ENCODE measurements around the gene LRWD1. TPM values are rescaled to one million over a fixed set of nuclear protein-coding genes. Genes with fewer than 3 reads are reported as not detected.
A peak's percentile ranks its signal among the peaks of the same experiment; 100 is the strongest.
"Not testable (repeated sequence)": the region's sequence is repeated elsewhere in the genome, so short reads cannot be mapped to it uniquely, and the experiment has no call there.

The LRWD1 gene
- total and polyA plus RNA-seq, 12 donors: 7.3 to 48.9 (median 24.4) TPM

DNA sequence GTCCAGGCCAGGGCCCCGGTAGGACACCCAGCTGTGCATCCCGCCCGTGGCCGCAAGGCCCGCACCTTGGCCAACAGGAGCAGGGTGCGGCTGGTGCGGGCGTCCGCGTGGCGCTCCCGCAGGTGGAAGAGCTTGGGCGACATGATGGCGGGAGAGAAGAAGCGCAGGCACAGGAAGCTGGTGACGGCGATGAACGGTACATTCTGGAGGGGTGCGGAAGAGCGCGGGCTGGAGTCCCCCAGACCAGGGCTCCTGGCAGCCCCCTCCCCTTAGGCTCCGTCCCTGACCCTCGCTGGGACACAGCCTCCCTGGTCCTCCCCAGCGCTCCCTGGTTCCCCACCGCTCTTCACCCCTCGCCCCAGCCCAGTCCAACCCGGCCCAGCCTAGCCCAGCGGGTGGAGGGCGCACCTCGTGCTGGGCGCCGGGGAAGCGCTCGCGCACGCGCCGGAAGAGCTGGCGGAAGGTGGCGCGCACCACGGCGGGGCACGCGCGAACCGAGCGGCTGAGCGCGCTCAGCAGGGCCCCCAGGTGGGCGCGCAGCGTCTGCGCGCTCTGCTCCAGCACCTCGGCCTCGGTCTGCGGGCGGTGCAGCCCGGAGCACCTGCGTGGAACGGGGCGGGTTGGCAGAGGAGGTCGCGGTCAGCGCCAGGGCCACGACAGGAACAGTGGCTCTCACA is 29.8 kb downstream of the LRWD1 start:
- DNase-seq; H3K27ac ChIP-seq; H3K4me1 ChIP-seq (replicated peaks in 1 of 2); H3K9me3 ChIP-seq (replicated peaks in 1 of 3); H3K4me3 ChIP-seq; intact Hi-C loops (cut with DNase I); H3K27me3 ChIP-seq; H3K36me3 ChIP-seq (replicated peaks in 1 of 2): not testable (repeated sequence)
- WGBS, 4 donors: no CpG with 5 or more reads among the region's 67 CpGs

GRCh38 chr7:102496861-102497260 is 32.1 kb downstream of the LRWD1 start:
- H3K36me3 ChIP-seq (replicated peaks in 1 of 2); H3K27me3 ChIP-seq; H3K4me3 ChIP-seq; H3K27ac ChIP-seq; intact Hi-C loops (cut with DNase I); H3K4me1 ChIP-seq (replicated peaks in 1 of 2); H3K9me3 ChIP-seq (replicated peaks in 1 of 3): not testable (repeated sequence)
- 31 to 71% (median 44%) methylated on average over 3 of the region's 10 CpGs for WGBS, 4 donors
- DNase-seq: peak in 5 of 7 donors; percentile 19 to 34 (median 24)

DNA sequence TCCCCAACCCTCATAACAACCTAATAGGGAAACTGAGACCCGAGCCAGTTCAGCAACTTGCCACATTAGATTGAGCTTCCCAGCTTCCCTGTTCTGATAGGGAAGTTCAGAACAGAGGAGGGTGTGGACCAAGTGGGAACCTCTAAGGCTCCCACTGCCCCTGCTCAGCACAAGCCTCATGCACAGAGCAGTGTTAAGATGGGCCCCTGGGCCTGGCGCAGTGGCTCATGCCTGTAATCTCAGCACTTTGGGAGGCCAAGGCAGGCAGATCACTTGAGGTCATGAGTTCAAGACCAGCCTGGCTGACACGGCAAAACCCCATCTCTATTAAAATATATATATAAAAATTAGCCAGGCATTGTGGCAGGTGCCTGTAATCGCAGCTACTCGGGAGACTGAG is 32.5 kb downstream of the LRWD1 start:
- H3K9me3 ChIP-seq (replicated peaks in 1 of 3); H3K36me3 ChIP-seq (replicated peaks in 1 of 2); H3K4me1 ChIP-seq (replicated peaks in 1 of 2); H3K27ac ChIP-seq; intact Hi-C loops (cut with DNase I); H3K4me3 ChIP-seq; H3K27me3 ChIP-seq: not testable (repeated sequence)
- 63 to 65% methylated on average over 1 of the region's 5 CpGs; no CpG with 5 or more reads in 2 of the 4 donors for WGBS, 4 donors
- DNase-seq: peak in 4 of 7 donors; percentile 5 to 46 (median 14)

GRCh38 chr7:102498321-102498720 is 33.5 kb downstream of the LRWD1 start:
- H3K27ac ChIP-seq; H3K27me3 ChIP-seq; H3K4me3 ChIP-seq; H3K4me1 ChIP-seq (replicated peaks in 1 of 2); intact Hi-C loops (cut with DNase I); H3K9me3 ChIP-seq (replicated peaks in 1 of 3); H3K36me3 ChIP-seq (replicated peaks in 1 of 2): not testable (repeated sequence)
- 89 to 100% (median 94%) methylated on average over 3 to 12 of the region's 16 CpGs for WGBS, 4 donors
- DNase-seq: peak in 1 of 7 donors; percentile 11

GRCh38 chr7:102503141-102503540 is 38.4 kb downstream of the LRWD1 start:
- WGBS, 4 donors: no CpG with 5 or more reads among the region's 12 CpGs
- H3K4me1 ChIP-seq (replicated peaks in 1 of 2); intact Hi-C loops (cut with DNase I): not testable (repeated sequence)

DNA sequence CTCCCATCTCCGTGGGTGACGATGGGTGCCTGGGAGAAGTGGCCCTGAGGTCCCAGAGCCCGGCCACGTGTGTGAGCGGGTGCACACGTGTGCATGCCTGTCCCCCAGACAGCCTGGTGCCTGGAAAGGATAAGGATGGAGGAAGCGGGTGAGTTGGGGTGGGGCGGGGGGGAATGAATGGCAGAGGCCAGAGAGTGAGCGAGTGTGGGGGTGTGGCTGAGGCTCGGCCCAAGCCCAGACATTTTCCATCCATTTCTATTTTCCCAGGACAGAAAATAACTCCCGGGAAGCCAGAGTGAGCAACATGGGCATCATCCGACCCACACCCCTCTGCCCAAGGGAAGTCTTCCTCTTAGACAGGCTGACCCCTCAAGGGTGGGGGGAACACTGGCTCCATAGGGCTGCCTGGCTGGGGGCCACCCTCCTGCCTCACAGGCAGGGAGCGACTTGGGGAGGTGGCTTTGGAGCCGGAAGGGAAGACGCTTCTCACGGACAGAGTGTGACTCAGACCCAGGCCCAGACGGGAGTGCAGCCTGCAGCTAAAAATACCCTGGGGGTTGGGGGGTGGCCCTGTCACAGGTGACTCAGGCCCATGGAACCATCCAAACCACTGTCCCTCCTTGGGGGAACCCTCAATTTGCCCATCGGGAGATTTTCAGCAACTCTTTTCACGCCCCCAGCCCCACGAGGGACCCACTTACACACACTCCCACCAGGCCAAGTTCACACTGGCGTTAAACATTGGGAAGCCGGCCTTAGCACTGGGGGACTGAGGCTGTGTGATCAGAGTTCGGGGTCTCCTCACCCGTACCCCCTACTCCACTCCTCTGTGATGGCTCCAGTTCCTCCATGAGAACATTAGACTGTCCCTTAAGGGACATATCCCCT is 40.8 kb downstream of the LRWD1 start:
- H3K9me3 ChIP-seq (replicated peaks in 1 of 3); H3K36me3 ChIP-seq (replicated peaks in 1 of 2); H3K27me3 ChIP-seq; intact Hi-C loops (cut with DNase I); H3K4me3 ChIP-seq; H3K4me1 ChIP-seq (replicated peaks in 1 of 2): not testable (repeated sequence)
- WGBS, 4 donors: 49 to 64% (median 55%) methylated on average over 3 to 5 of the region's 24 CpGs
- H3K27ac ChIP-seq: peak overlapping the region in 2 of 5 donors; percentile 54 to 74
- DNase-seq: peak in 5 of 7 donors; percentile 16 to 52 (median 23)

More at GRCh38 chr7:102503141-102503540, 38.4 kb downstream of the LRWD1 start:
- not testable (repeated sequence) for H3K27me3 ChIP-seq; H3K4me3 ChIP-seq; H3K27ac ChIP-seq; H3K36me3 ChIP-seq (replicated peaks in 1 of 2); H3K9me3 ChIP-seq (replicated peaks in 1 of 3); DNase-seq

DNA sequence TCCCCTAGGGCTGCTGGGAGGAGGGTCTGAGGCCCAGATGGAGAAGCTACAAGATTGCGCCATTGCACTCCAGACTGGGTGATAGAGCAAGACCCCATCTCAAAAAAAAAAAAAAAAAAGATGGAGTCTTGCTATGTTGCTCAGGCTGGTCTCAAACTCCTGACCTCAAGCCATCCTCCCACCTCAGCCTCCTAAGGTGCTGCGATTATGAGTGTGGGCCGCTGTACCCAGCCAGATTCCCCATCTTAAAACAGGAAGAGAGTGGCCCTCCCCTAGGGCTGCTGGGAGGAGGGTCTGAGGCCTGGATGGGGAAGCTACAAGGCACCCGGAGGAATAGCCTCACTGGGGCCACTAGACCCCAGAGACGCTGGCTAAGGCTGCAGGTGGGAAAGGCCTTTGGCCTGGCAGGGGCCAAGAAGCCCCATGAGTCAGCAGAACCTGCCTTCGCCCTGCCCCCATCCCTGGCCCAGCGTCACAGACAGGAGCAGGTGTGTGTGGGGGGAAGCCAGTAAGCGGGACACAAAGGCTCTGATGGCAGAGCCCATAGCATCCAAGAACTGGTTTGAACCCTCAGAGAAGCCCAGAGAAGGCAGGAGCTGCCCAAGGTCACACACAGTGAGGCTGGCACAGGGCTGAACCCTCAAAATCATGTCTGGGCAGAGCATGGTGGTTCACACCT is 42.8 kb downstream of the LRWD1 start:
- H3K36me3 ChIP-seq (replicated peaks in 1 of 2); H3K4me1 ChIP-seq (replicated peaks in 1 of 2); H3K4me3 ChIP-seq; H3K9me3 ChIP-seq (replicated peaks in 1 of 3); H3K27me3 ChIP-seq; intact Hi-C loops (cut with DNase I); H3K27ac ChIP-seq: not testable (repeated sequence)
- peak; percentile 4 to 49 (median 18) for DNase-seq
- 83 to 86% (median 86%) methylated on average over 2 of the region's 8 CpGs for WGBS, 4 donors

DNA sequence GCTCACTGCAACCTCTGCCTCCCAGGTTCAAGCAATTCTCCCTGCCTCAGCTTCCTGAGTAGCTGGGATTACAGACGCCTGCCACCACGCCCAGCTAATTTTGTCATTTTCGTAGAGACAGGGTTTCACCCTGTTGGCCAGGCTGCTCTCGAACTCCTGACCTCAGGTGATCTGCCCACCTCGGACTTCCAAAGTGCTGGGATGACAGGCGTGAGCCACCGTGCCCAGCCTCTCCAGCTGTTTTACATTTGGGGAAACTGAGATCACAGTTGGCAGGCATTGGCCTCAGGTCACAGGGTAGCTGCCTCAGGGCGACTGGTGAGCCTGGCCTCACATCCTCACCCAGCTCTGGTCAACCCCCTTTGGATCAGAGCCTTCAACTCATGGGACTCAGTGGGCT is 45.8 kb downstream of the LRWD1 start:
- intact Hi-C loops (cut with DNase I); H3K9me3 ChIP-seq (replicated peaks in 1 of 3); H3K4me1 ChIP-seq (replicated peaks in 1 of 2); H3K27me3 ChIP-seq; H3K4me3 ChIP-seq; H3K27ac ChIP-seq; H3K36me3 ChIP-seq (replicated peaks in 1 of 2): not testable (repeated sequence)
- peak in 1 of 7 donors; percentile 10 for DNase-seq
- 73 to 75% methylated on average over 4 of the region's 8 CpGs; no CpG with 5 or more reads in 2 of the 4 donors for WGBS, 4 donors

DNA sequence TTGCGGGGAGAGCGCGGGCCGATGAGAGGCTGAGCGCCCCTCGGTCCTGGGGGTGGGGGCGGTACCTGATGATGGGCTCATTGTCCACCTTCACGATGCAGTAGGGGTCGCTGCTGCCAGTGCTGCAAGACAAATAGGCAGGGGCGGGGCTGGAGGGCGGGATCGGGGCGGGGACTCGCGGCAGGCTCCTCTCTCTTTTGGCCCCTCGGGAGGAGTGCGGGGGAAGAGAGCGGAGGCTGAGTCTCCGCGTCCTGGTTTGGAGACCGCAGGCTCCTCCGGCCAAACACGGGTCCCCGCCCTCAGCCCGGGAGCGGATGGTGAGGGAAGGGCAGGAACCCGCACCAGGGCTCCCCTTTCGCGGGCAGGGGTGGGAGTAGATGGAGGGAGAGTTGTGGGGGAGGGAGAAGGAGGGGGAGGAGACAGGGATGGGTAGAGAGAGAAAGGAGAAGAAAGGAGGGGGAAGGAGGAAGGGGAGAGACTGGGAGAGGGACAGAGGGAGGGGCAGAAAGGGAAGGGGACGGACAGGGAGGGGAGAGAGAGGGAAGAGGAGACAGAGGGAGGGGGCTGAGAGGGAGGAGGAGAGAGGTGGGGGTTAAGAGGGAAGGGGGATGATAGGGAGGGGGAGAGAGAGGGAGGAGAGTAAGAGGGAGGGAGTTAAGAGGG is 47.2 kb downstream of the LRWD1 start:
- WGBS, 4 donors: no CpG with 5 or more reads among the region's 30 CpGs
- DNase-seq; H3K4me3 ChIP-seq; intact Hi-C loops (cut with DNase I); H3K36me3 ChIP-seq (replicated peaks in 1 of 2); H3K9me3 ChIP-seq (replicated peaks in 1 of 3); H3K27ac ChIP-seq; H3K27me3 ChIP-seq; H3K4me1 ChIP-seq (replicated peaks in 1 of 2): not testable (repeated sequence)

GRCh38 chr7:102512642-102513221 is 47.9 kb downstream of the LRWD1 start:
- Histone ChIP-seq H3K4me3 (peak overlapping the region in 1 of 4 donors; percentile 44), H3K27ac (peak overlapping the region in 3 of 5 donors; percentile 52 to 88 (median 81))
- H3K4me1 ChIP-seq (replicated peaks in 1 of 2); H3K9me3 ChIP-seq (replicated peaks in 1 of 3); H3K27me3 ChIP-seq; H3K36me3 ChIP-seq (replicated peaks in 1 of 2); intact Hi-C loops (cut with DNase I): not testable (repeated sequence)
- peak; percentile 44 to 78 (median 61) for DNase-seq
- WGBS, 4 donors: 0 to 10% (median 9%) methylated on average over 2 to 5 of the region's 5 CpGs
